GM21825 (cell line): Measurements from ENCODE around the gene CLIP4.
"Not testable (repeated sequence)": the region's sequence is repeated elsewhere in the genome, so short reads cannot be mapped to it uniquely, and the experiment has no call there.

Source experiments
- ATAC-seq: cut with Tn5 transposase; IDR thresholded peaks from one replicate; pipeline ENCODE4 v1.9.1; 2021; ENCODE audit warnings: mild to moderate bottlenecking, moderate library complexity; ENCODE audit not compliant: unreplicated experiment

The CLIP4 gene

DNA sequence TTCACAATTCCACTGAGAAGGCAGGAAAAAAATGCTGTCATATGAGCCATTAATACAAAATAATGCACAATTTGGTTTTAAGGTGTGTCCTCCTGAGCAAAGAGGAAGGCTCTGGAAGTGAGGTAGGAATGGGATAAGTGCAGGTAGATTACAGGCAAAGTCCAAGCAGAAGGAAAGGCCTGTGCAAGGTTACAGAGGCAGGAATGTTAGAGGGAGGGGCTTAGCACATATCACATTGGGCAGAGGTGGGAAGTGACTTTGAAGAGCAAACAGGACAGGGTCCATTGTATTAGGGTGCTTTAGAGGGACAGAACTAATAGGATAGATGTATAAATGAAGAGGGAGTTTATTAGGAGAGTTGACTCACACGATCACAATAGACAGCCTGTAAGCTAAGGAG is 14.7 kb upstream of the CLIP4 start:
- ATAC-seq: no peak

- ATAC-seq: no peak
Observed at GRCh38 chr2:29104688-29105087, 10.5 kb upstream of the CLIP4 start.

- no peak for ATAC-seq
Observed at GRCh38 chr2:29105375-29105774, 9.8 kb upstream of the CLIP4 start.

DNA sequence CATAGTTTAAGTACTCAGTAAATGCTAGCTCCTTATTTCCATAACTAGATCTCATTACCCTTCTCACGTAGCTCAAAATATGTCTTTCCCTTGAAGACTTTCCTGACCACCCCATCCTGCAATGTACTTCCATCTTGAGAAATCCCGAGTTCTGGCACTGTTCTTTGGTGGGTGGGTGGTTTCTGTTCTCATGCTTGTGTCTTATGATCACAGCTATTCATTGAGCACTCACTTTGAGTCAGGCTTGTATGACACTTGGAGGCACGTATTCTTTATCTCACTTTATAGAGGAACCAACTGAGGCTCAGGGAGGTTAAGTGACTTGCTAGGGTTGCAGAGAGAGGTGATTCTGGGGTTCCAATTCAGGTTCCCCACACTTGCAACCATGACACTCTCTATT is 9.0 kb upstream of the CLIP4 start:
- ATAC-seq: no peak

DNA sequence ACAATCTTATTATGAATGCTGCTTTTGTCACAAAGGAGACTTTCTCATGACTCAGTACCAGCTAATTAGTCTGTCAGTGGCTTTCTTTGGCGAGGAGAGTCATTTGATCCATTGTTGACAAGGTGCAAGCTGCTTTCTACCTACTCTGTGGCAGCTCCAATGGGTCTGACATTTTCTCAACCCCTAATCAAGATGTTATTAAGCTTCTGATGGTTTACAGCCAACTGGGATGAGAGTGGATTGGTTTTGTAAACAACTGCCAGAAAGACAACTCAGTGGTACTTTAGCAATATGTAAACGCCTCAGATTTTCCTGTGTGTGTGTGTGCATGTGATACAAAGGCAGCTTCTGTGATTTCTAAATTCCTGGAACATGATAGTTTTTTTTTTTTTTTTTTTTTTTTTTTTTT is 8.2 kb upstream of the CLIP4 start:
- no peak for ATAC-seq

DNA sequence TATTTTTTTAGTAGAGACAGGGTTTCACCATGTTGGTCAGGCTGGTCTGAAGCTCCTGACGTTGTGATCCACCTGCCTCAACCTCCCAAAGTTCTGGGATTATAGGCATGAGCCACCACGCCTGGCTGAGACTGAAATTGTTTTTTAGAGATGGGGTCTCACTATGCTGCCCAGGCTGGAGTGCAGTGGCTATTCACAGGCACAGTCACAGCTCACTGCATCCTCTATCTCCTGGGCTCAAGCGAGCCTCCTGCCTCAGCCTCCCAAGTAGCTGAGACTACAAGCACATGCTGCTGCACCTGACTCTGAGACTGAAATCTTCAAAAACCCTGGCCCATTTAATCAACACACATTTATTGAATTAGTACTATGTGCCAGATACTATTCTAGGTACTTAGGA is 7.7 kb upstream of the CLIP4 start:
- ATAC-seq: not testable (repeated sequence)

DNA sequence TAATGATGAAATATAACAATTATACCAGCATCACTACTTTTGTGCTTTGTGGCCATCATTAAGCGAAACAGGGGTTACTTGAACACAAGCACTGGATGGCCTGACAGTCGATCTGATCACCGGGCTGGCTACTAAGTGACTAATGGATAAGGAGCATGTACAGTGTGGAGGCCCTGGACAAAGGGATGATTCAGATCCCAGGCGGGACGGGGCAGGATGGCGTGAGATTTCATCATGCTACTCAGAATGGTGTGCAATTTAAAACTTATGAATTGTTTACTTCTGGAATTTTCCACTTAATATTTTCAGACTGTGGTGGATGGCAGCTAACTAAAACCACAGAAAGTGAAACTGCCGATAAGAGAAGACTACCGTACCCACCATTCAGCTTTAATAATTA is 7.0 kb upstream of the CLIP4 start:
- ATAC-seq: no peak

- no peak for ATAC-seq
Observed at GRCh38 chr2:29109246-29109645, 6.0 kb upstream of the CLIP4 start.

GRCh38 chr2:29110916-29111535 is 4.2 kb upstream of the CLIP4 start:
- peak; percentile 44 for ATAC-seq

DNA sequence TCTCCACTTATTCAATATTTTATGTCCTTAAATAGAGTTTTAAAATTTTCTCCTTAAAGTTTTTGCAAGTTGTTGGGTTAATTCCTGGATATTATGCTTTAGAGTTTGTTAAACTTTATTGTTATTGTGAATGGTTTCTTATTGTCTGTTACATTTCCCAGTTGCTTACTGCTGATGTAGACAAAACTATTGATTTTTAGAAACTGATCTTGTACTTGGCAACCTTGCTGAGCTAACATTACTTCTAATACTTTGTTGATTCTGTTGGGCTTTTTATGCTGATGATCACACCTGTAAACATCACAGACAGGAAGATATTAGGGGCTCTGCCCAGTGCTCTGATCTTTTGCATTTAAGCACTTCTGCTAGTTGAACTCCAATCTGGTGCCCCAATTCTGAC is 2.8 kb upstream of the CLIP4 start:
- no peak for ATAC-seq

- ATAC-seq: no peak
Observed at GRCh38 chr2:29113027-29113686, 2.1 kb upstream of the CLIP4 start.

- no peak for ATAC-seq
Observed at GRCh38 chr2:29113891-29114321, 1.3 kb upstream of the CLIP4 start.

- ATAC-seq: no peak
Observed at GRCh38 chr2:29114586-29114945, 649 bp upstream of the CLIP4 start.

GRCh38 chr2:29115797-29116781 is 874 bp downstream of the CLIP4 start:
- ATAC-seq: peak; percentile 20

GRCh38 chr2:29117636-29118303 is 2.6 kb downstream of the CLIP4 start:
- ATAC-seq: no peak

DNA sequence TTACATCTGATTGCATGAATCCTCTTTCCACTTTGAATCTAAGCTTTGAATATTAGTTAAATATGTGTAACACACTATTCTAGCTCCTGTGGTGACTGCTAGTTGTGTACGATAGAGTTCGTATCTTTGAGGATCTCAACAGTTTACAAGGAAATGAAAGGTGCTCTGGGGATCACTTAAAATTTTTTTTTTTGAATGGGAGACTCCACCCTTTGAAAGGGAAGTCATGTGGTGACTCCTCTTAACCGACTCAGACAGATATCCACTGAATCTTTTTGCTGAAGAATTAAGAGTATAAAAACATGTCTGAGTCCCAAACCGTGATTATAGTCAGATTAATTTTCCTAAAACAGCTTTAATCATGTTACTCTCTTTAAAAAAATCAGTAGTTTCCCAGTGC is 4.0 kb downstream of the CLIP4 start:
- no peak for ATAC-seq

DNA sequence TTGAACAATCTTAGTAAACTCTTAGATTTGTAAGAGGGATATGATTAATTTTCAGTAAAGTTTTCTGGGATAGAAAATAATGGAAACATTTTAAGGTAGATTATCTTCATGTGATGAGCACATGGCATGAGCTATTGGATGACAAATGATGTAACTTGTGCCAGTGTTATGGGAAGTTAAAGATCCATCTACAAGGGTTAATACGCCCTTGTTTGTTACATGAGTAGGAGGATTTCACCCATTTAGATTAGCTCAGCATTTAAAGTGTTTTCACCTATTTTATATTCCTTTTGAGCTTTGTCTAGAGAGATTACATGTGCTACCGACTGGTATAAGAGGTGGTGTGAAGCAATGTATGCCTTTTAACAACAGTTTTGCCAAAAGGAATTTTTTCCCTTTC is 5.6 kb downstream of the CLIP4 start:
- ATAC-seq: no peak

DNA sequence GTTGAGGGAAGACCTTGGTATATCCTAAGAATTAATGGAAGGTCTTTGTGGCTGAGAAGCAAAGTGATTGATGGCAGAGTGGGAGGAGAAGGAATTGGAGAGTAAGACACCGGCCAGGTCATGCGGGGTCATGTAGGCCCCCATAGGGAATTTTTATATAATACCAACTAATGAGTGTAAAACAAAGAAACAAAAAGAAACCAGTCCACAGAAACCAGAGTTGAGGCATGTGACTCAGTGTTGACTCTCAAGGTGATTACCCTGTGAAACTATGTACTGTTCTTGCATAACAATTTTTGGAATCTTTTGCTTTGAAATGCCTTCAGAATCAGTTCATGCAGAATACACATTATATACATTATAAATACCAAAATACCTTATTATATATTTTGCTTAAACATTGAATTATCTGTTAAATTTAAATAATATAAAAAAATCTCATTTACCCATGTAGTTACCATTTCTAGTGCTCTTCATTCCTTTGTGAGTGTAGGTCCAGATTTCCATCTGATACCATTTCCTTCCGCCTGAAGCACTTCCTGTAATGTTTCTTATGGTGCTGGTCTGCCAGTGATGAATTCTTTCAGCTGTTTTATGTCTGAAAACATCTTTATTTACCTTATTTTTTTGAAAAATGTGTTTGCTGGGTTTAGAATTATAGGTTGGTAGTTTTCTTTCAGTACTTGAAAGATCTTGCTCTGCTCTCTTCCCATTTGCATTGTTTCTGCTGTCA is 8.6 kb downstream of the CLIP4 start:
- ATAC-seq: no peak

DNA sequence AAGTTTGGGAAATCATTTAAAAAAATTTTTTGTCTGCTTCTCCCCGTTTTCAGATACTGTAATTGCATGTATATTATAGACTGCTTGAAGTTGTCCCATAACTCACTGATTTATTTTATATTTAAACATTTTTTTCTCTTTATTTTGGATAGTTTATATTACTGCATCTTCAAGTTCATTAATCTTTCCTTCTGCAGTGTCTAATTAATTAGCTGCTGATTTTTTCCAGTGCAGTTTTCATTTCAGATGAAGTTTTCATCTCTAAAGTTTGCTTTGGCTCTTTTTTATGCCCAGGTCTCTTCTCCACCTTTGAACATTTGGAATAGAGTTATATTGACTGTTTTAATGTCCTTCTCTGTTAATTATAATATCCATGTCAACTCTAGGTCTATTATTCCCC is 9.3 kb downstream of the CLIP4 start:
- ATAC-seq: no peak

- peak; percentile 32 for ATAC-seq
Observed at GRCh38 chr2:29129586-29130281, 14.5 kb downstream of the CLIP4 start.
